GM12801 (cell line): ENCODE measurements around the gene PPARA.

Source experiments
- TF ChIP-seq, protein P1 (sequence below): IDR thresholded peaks from one replicate; pipeline ENCODE4 v1.5.1; 2011; ENCODE audit warnings: control low read depth; ENCODE audit not compliant: insufficient read length; ENCODE audit errors: extremely low read depth

PPARA gene

DNA sequence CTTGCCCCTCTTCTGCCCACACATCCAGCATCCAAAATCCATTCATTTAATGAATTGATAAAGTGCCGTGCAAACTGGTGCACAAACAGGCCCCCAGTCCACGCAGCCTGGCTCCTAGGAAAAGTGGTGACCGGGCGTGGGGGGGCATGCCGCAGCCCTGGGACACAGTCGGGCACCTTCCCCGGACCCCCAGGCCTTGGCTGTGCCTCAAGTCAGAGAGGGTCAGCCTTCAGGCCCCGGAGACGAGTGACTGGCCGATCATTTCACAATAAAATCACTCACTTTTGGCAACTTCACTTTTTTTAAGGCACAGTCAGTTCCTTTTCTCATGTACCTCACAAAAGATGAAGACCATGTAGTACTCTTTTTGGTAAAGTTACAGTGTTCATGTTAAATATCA lies 91.8 kb downstream of the PPARA start:
- TF ChIP-seq, protein P1, sequence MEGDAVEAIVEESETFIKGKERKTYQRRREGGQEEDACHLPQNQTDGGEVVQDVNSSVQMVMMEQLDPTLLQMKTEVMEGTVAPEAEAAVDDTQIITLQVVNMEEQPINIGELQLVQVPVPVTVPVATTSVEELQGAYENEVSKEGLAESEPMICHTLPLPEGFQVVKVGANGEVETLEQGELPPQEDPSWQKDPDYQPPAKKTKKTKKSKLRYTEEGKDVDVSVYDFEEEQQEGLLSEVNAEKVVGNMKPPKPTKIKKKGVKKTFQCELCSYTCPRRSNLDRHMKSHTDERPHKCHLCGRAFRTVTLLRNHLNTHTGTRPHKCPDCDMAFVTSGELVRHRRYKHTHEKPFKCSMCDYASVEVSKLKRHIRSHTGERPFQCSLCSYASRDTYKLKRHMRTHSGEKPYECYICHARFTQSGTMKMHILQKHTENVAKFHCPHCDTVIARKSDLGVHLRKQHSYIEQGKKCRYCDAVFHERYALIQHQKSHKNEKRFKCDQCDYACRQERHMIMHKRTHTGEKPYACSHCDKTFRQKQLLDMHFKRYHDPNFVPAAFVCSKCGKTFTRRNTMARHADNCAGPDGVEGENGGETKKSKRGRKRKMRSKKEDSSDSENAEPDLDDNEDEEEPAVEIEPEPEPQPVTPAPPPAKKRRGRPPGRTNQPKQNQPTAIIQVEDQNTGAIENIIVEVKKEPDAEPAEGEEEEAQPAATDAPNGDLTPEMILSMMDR: no peak

DNA sequence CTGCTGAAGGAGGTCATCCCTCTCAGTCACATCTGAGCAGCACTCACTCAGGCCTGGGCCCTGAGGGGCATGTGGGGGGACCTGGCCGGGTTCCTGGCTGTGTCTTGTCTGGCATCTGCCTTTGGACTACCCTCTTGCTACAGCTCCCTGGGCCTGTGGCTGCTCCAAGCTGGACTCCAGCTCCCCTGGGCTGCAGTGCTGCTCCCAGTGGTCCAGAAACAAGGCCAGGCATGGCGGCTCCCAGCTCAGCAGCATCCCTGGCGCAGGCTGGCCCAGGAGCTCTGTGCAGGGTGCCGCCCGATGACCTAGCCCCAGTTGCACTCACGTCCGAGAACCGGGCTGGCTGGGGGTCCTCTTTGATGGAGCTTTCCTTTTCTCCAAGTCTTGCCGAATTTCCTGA lies 94.4 kb downstream of the PPARA start:
- TF ChIP-seq, protein P1: no peak

DNA sequence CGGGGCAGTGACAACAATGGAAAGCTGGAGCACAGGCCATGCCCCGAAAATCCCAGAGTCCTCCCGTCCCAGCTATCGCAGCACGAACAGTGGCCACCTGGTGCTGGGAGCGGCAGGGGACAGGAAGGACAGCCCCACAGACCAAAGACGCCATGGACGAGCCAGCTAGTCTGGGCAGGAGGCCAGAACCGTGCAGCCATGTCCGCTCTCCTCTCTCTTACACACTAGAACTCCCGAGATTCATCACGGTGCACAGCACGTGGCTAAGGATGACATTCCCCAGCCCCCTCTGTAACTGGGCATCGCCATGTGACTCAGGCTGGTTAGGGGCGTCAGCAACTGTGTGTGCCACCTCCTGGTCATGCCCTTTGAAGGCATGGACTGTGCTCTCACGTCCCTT lies 95.2 kb downstream of the PPARA start:
- TF ChIP-seq, protein P1: no peak

DNA sequence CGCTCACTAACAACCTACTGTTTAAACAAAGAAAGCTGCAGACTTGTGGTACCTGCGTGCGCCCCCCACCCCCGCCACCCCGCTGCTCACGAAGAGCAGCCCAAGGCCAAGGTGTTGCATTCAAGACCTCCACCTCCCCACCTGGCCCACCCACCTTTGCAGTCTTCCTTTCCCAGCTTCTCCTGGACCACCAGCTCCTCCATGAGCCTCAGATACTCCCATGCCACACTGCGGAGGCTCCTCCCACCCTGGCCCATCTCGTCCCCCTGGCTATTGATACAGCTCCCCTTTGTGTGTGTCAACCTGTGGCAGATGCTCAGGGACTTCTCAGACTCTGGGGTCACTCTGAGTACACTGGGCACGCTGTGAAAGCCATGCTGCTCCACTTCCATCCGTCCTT lies 95.9 kb downstream of the PPARA start:
- TF ChIP-seq, protein P1: no peak

DNA sequence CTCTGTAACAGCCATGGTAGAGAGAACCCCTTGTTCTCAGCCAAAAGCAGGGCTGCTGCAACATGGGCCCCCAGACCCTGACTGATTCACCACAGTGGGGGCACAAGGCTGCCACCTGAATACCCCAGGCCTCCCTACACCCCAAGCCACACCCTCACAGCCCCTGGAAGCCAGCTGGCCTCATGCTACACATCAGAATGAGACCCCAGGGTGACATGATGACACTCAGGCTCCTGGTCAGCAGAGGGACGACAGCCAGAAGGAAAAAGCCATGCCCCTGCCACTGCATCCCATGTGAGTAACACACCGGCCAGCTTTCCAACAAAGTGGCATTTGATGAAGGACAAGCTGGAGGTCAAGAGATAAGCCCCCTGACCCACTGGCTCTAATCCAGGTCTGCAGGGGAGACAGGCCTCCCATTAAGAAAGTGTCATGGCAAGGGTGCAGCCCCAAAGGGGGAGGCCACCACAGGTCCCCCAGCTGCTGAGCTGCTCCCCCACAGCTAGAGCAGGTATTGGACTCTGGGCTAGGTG lies 97.2 kb downstream of the PPARA start:
- TF ChIP-seq, protein P1: no peak

DNA sequence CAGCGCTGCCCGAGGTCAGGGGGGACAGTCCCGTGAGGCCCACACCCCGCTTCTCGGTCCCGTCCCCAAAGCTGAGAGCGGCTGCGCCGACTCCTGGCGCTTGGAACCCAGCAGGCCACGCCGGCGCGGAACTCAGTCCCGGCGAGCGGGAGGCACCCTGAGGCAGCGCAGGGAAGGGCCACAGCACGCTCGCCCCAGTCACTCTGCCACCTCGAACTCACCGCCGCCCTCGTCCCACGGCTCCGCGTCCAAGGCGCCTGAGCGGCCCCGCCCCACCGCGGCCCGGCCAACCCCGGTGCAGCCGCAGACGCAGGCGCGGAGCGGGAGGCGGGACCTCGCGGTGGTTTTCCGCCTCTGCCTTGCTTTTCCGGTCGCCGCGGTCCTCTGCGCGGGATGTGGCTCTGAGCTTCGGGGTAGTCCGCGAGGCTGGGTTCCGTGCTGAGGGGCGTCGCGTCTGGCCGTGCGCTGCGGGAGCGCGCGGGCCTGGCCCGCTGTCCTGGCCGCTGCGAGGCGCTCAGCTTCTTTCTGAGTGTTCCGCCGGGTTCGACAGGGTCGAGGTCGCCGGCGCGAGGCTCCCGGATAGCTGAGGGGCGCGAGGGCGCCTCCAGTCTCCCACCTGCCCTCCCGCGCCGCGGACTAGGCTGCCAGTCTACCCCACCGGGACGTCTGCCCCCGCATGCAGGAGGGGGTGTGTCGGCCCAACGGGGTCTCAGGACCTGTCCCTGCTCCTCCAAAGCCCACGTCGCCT lies 99.9 kb downstream of the PPARA start, which contains the start of gene CDPF1:
Gene CDPF1 (minus strand): TSS at position 259 of the 748 bp plus-strand sequence. CDS start 2,009 bp downstream, outside the sequence.
- TF ChIP-seq, protein P1: no peak

DNA sequence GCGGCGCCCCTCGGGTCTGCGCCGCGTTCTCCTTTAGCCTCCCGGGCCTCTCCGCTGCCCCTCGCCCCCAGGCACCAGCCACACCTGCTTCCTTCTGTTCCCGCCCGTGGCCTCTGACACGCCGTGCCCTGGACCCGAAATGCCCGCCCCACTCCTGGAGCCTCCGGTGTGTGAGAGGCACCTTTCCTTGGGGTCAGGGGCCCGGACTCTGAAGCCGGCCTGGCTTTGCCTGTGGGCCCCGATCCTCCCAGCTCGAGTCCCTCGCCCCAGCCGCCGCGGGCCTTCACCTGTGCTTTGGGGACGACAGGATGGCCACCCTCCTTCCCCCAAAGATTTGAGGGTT lies 100.4 kb downstream of the PPARA start:
- TF ChIP-seq, protein P1: no peak
